Smooth muscle cell of trachea (primary cell): Measurements from ENCODE around the gene TPD52L1. TPM values are rescaled to one million over a fixed set of nuclear protein-coding genes. Genes with fewer than 3 reads are reported as not detected.

Experiments
- total RNA-seq: library from RNA; depleted of rRNA; stranded (reverse); fragments of >200 nt; gene quantifications from 2 replicates; pipeline ENCODE4 v1.2.1, GENCODE V29; 2014

Gene TPD52L1
- 4.9 and 10.8 TPM in 2 replicates for total RNA-seq

GRCh38 chr6:125153391-125154117 lies at the start of gene TPD52L1:
Gene TPD52L1, plus strand, starts transcription at chr6:125153773. Its CDS starts 179 bp downstream, at chr6:125153952.

GRCh38 chr6:125301435-125302391 lies 148.1 kb downstream of the TPD52L1 start, which contains the start of gene HDDC2:
Gene HDDC2, minus strand, starts transcription at chr6:125301967. Its CDS starts 35 bp downstream, at chr6:125301932.

Other genes starting within 250 kb of the TPD52L1 start
- 10.9 and 14.0 TPM in 2 replicates for gene RNF217, start 191.3 kb upstream of the TPD52L1 start, total RNA-seq
- gene HDDC2, start 148.2 kb downstream of the TPD52L1 start, total RNA-seq, result 67.8 and 80.0 TPM in 2 replicates